H54 (cell line): Measurements from ENCODE around the gene CHP1.
A peak's percentile ranks its signal among the peaks of the same experiment; 100 is the strongest.
"Not testable (repeated sequence)": the region's sequence is repeated elsewhere in the genome, so short reads cannot be mapped to it uniquely, and the experiment has no call there.

Source experiments
- DNase-seq: peaks from one replicate; pipeline ENCODE4 v3.0.0; 2011; ENCODE audit warnings: low spot score, mixed read lengths; ENCODE audit not compliant: insufficient read length
- FAIRE-seq: peaks from 3 replicates; lab custom pipeline; 2011; peaks lifted over from hg19 to GRCh38; lab: Jason Lieb, UNC
- POLR2A ChIP-seq: IDR thresholded peaks from 2 replicates; pipeline ENCODE4 v1.6.1; 2011; ENCODE audit warnings: low read depth, mild to moderate bottlenecking, low read length

CHP1 gene

DNA sequence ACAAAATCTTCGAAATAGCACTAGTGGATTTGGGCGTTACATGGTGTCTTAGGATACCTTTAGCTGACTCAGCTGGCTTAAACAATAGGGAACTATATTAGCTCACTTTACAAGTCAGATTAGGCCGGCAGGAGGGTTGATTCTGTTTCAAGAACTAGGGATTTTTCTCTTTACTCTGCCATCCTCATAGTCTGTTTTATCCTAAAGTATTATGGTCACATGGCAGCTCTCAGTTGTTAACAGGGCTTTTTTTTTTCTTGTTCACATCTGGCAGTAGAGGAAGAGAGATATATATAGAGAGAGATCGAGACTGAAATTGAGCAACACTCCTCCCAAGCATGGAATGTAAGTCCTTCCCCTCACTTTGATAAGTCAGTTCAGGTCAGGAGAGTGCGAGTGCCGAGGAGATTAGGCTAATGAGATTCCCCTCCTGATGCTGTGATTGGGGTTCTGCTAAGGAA, 32.9 kb downstream of the CHP1 start:
- no peak for DNase-seq
- TF ChIP-seq POLR2A = no peak
- no peak for FAIRE-seq

DNA sequence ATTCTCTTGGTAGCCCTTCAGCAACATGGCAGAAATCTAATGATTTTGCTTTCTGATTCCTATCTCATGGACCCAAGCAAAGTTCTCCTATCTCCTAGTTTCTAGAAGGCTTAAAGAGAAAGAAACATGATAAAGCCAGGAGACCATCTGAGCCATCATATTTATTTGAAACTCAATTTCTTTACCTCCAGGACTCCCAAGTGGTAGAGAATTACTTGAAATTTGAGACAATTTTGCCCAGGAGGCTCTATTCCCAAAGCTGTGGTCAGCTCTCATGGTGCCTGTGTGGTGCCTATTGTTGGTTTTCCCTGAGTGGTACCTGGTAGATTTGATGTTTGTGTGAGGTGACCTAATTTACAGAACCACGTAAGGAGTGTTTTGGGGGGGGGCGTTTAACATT, 38.8 kb downstream of the CHP1 start:
- no peak for DNase-seq
- no peak for TF ChIP-seq POLR2A
- no peak for FAIRE-seq

DNA sequence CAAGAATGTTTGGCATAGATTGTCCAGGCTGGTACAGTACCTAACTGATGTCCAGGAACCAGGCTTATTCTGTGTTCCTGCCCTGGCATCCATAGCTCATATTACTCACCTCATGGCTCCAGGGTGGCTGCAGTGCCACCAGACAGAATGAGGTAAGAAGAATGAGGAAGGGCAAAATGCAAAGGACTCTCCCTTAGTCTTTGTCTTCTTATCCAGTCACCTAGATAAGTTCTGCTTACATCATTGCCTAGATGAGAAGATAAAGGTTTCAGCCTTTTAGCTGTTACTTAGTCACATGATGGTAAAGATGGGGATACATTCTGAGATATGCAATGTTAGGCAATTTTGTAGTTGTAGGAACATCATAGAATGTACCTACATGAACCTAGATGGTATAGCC, 45.8 kb downstream of the CHP1 start:
- no peak for DNase-seq
- FAIRE-seq = no peak
- no peak for TF ChIP-seq POLR2A

DNA sequence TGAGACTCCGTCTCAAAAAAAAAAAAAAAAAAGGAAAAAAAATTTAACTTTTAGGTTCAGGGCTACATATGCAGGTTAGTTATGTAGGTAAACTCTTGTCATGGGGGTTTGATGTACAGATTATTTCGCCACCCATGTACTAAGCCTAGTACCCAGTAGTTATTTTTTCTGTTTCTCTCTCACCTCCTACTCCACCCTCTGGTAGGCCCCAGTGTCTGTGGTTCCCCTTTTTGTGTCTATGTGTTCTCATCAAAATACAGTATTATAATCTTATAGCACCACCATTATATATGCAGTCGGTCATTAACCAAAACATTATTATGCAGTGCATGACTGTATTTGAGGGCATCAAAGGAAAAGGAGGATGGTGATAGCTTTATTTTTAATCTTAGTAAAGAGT, 47.3 kb downstream of the CHP1 start:
- DNase-seq (no peak), FAIRE-seq (no peak)
- TF ChIP-seq POLR2A = no peak

DNA sequence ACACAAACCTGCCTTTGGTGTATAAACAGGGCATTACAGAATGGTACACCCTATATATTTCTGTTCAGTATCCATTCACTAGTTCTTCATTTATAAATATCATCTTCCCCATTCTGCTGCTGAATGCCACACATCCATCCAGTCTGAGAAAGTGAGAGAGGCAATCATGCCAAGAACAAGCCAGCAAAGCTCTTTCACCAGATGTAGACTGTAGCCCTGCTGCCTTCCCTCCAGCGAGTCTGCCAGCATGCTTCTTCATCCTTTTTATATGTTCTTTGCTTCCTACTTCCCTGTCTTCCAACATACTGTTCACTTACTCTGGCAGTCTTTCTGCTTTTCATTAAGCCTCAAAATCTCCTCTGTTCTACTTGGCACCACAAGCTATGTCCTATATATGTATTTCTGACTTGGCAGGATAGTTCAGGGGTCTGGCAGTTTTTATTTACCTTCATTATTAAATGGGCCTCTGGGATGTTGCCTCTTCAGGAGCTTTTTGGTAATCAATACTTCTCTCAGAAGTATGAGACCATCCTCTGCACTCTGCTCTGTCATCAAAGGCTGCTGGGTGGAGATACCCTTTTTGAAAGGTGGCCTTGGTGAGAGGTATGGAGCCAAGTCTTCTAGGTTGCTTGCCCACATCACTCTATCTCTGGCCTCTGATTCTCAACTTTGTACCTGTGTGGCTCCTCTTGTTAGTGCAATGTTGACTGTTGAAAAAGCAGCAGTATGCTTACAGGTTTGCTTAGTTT, 48.6 kb downstream of the CHP1 start:
- TF ChIP-seq POLR2A = no peak
- DNase-seq (no peak), FAIRE-seq (no peak)

DNA sequence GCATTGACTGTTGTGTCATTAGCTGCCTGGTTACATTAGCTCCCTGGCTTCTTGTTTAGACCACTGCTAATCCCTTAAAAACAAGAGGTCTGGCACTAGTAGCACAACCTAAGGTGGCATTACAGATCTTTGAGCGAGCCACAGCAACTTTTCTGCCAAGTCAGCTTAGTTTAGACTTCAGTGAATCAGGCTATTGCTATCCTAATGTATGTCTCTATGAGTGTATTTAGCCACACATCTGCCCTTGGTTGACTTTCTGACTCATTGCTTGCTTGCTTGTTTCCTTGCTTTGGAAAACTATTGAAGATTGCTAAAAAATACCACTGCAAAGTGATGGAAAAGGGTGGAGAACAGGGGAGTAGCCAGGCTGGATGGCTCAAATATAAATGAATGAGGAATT, 50.2 kb downstream of the CHP1 start:
- FAIRE-seq = peak; percentile 93
- no peak for TF ChIP-seq POLR2A

DNA sequence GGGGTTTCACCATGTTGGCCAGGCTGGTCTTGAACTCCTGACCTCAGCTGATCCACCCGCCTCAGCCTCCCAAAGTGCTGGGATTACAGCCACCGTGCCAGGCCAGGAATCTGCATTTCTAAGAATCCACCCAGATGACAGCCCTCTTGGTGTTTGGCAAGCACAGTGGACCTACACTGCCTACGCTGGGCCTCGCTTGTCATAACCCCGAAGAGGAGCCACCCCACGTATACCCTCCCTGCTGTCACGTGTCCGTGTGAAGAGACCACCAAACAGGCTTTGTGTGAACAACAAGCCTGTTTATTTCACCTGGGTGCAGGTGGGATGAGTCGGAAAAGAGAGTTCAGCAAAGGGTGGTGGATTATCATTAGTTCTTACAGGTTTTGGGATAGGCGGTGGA, 51.4 kb downstream of the CHP1 start:
- DNase-seq, FAIRE-seq: not testable (repeated sequence)

More for the DNA sequence above, 50.2 kb downstream of the CHP1 start:
- peak; percentile 71 for DNase-seq

DNA sequence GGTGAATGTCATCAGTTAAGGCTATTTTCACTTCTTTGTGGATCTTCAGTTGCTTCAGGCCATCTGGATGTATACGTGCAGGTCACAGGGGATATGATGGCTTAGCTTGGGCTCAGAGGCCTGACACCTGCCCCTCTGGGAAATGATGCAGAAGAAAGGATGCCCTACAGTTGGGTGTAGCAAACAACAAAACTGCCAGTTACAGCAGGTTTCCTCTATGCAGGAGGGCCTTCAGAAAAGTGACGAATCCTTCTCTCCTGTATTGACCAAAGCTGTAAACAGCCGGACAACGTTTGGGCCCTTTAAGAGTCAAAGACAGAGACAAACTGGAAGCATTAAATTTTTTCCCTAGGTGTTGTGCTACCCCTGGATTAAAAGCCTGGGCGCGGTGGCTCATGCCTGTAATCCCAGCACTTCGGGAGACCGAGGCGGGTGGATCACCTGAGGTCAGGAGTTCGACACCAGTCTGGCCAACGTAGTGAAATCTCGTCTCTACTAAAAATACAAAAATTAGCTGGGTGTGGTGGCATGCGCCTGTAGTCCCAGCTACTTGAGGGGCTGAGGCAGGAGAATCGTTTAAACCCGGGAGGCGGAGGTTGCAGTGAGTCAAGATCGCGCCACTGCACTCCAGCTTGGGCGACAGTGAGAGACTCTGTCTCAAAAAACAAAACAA, 52.0 kb downstream of the CHP1 start:
- DNase-seq, FAIRE-seq: not testable (repeated sequence)

DNA sequence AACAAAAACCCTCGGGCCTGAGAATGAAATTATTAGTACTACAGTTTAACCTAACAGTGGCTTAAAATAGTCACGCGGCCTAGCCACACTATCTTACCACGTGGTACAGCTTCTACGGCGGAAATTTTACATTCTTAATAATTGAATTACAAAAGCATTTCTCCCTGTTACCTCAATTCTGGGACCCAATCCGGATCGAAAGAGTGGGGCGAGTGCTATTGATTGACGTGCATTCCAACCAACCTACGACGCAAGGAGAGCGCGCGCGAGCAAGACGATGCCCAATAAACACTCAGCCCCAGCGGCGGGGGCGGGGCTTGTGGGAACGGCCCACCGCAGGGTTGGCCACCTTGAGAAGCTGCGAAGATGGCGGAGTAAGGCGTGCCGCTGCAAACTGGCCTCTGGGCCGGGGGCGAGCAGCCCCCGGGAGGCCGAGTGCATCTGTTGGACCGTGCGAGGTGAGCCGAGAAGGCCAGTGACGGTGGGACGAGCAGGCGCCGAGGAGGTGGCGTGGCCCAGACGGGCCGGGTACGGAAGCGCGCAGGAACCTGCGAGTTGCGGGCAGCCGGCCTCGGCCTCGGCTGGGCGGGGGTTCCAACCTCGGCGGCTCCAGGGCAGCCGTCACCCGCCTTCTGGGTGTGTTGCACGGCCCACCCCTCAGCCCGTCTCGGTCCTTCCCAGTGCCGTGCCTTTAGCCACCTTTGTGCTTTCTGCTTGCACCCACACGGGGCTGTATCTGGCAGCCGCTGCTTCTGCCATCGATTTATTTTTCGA, 52.8 kb downstream of the CHP1 start:
- DNase-seq (peak; percentile 93), FAIRE-seq (peak; percentile 57)
- TF ChIP-seq POLR2A = peak; percentile 69

DNA sequence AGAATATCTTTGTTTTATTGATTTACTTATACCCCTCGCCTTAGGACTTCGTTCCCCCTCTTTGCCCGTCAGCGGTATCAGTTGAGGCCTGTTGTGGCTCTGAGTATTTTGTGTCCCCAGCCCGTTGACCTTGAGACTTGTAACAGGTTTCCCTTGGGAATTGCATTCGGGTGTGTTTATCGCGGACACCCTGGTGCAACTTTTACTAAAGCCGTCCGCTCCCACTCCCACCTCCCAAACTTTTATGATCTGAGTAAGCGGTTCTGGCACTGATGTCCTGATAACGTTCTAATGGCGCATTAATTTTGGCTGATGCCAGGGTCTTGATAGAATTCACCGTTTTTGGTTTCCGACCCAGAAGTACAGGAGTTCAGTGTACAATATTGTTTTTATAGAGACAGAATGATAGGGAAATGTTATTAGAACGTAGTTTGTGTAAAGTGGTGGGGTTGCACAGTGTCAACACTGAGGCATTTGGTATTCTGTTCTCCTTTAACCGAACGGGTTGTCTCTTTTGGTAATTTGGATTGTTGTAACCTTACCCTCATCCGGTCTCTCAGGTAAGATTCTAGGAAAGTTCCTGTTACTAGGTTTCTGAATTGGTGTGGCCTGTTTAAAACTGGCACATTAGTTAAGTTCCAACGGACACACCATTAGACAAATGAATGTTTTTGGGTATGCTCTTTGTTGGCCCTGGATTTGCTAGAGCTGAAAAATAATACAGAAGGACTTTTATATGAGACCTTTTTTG, 53.5 kb downstream of the CHP1 start:
- FAIRE-seq = no peak
- no peak for TF ChIP-seq POLR2A
- DNase-seq = no peak

DNA sequence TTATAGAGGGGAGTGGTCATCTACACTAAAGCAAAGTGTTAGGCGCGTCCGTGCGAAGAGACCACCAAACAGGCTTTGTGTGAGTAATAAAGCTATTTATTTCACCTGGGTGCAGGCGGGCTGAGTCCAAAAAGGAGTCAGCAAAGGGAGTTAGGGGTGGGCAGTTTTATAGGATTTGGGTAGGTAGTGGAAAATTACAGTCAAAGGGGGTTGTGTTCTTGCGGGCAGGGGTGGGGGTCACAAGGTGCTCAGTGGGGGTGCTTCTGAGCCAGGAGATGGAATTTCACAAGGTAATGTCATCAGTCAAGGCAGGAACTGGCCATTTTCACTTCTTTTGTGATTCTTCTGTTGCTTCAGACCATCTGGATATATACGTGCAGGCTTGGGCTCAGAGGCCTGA, 54.2 kb downstream of the CHP1 start:
- DNase-seq (no peak), FAIRE-seq (no peak)
- no peak for TF ChIP-seq POLR2A

DNA sequence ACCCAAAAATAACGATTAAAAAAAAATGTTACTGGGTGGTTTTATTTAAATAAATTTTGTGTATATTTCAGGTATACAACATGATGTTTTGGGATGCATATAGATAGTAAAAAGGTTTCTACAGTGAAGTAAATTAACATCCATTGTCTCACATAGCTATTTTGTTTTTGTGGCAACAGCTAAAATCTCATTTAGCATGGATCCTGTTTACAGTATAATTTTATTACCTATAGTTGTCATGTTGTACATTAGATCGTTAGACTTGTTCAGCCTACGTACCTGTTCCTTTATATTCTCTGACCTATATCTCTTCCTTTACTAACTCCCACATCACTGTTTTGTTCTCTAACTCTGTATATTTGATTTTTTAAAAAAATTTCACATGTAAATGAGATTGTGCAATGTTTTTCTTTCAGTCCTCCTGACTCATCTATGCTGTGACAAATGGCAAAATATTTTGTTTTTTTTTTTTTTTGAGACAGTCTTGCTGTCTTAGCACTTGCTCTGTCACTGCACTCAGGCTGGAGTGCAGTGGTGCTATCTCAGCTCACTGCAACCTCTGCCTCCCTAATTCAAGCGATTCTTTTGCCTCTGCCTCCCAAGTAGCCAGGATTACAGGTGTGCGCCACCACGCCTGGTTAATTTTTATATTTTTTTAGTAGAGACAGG, 55.7 kb downstream of the CHP1 start:
- no peak for DNase-seq
- no peak for TF ChIP-seq POLR2A
- FAIRE-seq = no peak

DNA sequence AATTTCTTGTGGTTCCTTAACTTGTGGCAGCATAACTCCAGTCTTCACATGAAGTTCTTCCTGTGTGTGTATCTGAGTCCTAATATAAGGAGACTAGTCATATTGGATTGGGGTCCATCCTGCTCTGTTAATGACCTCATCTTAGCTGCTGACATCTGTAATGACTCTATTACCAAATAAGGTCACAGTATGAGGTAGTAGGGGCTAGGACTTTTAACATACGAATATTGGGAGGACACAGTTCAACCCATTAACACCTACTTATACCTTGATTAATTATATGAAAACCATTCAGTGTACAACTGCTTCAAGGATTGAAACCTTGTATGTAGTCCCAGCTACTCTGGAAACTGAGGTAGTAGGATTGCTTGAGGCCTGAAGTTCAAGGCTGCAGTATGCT, 57.4 kb downstream of the CHP1 start:
- FAIRE-seq (no peak), DNase-seq (no peak)
- TF ChIP-seq POLR2A = no peak

DNA sequence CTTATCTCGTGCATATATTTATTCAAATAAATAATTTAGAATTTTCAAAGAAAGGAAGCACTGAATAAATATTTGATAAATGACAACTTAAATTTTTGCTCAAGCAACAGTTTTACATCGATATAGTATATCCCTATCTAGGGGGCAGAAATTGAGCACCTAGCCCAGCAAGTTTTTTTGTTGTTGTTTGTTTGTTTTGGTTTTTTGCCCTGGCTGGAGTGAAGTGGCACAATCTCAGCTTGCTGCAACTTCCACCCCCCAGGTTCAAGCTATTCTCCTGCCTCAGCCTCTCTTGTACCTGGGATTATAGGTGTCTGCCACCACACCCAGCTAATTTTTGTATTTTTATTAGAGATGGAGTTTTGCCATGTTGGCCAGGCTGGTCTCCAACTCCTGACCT, 58.9 kb downstream of the CHP1 start:
- no peak for TF ChIP-seq POLR2A
- no peak for FAIRE-seq

More for the DNA sequence above, 58.9 kb downstream of the CHP1 start:
- DNase-seq = no peak
